ENCODE results near the gene CMC2. TPM values are rescaled to one million over a fixed set of nuclear protein-coding genes. Genes with fewer than 3 reads are reported as not detected.

The CMC2 gene
- total and polyA plus RNA-seq, 7 experiments from 2014 or later = 28.3 to 78.4 (median 45.8) TPM

GRCh38 chr16:80997964-80998620 lies 8.6 kb downstream of the CMC2 start:
- ChIA-PET POLR2A (interaction anchor here (0.8 to 1.2 kb wide), 4 partner anchors 9 to 80 kb away, joined by 3 to 6 read pairs (median 4); partner anchors contain the start of genes CENPN and CMC2), CTCF (interaction anchor here (0.6 kb wide), 2 partner anchors 22 to 76 kb away, joined by 3 to 5 read pairs; no protein-coding TSS in a partner anchor)
- Mint-ChIP-seq H3K36me3 (peaks cover 0 to 38% (median 11%) of the 10 kb centered on the region in 5 donors), H3K27ac (peak overlapping the region in 7 of 9 donors; percentile 4 to 96 (median 92)), H3K4me1 (peaks cover 24 to 83% (median 68%) of the 10 kb centered on the region in 7 donors), H3K27me3 (no peaks in the 10 kb centered on the region), H3K4me3 (peak overlapping the region in 9 of 10 donors; percentile 38 to 96 (median 79)), H3K9me3 (no peaks in the 10 kb centered on the region)
- Histone ChIP-seq H3K9me3 (ENCODE audit: control insufficient read depth in 2 of 3, low read length in 3 of 3) (no peaks in the 10 kb centered on the region), H3K4me3 (ENCODE audit: low read length) (no peak overlapping the region), H3K27ac (ENCODE audit: low read depth, low read length) (peak overlapping the region; percentile 71), H3K27me3 (ENCODE audit: control insufficient read depth in 2 of 2, insufficient read depth in 2 of 2, low read length in 2 of 2) (no peaks in the 10 kb centered on the region), H3K4me1 (ENCODE audit: control insufficient read depth in 2 of 2, insufficient read depth in 2 of 2, low read length in 2 of 2) (peaks cover 4% of the 10 kb centered on the region in 2 donors), H3K36me3 (ENCODE audit: control insufficient read depth in 2 of 3, insufficient read depth in 3 of 3, low read length in 3 of 3) (no peaks in the 10 kb centered on the region)
- no peak for DNase-seq
- ATAC-seq = no peak
- intact Hi-C loops (cut with micrococcal nuclease) = loop anchor here (1.0 to 10.0 kb wide), 3 partner anchors 9 to 1657 kb away; partner anchors contain the start of genes CENPN (in 2 of the 2) and C16orf46 (in 1 of the 2)

DNA sequence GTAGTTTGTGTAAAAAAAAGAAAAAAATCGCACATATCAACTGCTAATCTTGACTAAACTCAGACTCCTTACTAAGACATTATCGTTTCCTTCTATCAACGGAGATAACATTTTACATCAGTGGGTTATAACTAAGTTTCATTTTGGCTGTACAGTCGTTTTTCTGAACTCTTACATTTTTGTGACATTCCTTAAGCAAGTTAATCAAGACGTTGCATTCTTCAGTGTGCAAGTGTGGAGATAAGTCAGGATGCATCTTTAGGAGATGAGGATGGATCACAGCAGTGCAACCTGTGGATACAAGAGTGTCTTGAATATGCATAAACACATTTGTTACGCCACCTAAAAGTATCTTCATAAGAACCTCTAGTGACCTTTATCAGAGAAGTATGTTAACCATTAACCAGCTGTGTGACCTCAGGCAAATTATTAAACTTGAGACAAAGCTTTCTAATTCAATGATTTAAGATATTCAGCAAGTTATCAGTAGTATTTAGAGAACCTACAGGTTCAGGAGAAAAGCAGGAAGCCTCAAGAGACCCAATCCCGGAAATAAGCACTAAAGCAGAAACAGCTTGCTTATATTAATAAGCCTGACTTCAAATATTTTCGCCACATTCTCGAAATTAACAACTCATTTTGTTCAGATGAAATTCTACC lies 9.4 kb downstream of the CMC2 start:
- Mint-ChIP-seq H3K36me3 (peaks cover 0 to 36% (median 16%) of the 10 kb centered on the region in 5 donors), H3K4me3 (peak overlapping the region; percentile 79 to 97 (median 94)), H3K9me3 (no peaks in the 10 kb centered on the region), H3K27ac (peak overlapping the region; percentile 92 to 96 (median 95)), H3K27me3 (no peaks in the 10 kb centered on the region), H3K4me1 (peaks cover 24 to 79% (median 67%) of the 10 kb centered on the region in 7 donors)
- CTCF ChIA-PET = interaction anchor here (0.6 kb wide), 2 partner anchors 23 to 77 kb away, joined by 3 to 5 read pairs; no protein-coding TSS in a partner anchor
- intact Hi-C loops (cut with micrococcal nuclease) = loop anchor here (1.0 to 10.0 kb wide), 3 partner anchors 10 to 1658 kb away; partner anchors contain the start of genes CENPN (in 2 of the 2) and C16orf46 (in 1 of the 2)
- Histone ChIP-seq H3K27me3 (ENCODE audit: control insufficient read depth in 2 of 2, insufficient read depth in 2 of 2, low read length in 2 of 2) (no peaks in the 10 kb centered on the region), H3K4me1 (ENCODE audit: control insufficient read depth in 2 of 2, insufficient read depth in 2 of 2, low read length in 2 of 2) (peaks cover 4% of the 10 kb centered on the region in 2 donors), H3K4me3 (ENCODE audit: low read length) (peak overlapping the region; percentile 58), H3K27ac (ENCODE audit: low read depth, low read length) (peak overlapping the region; percentile 71), H3K36me3 (ENCODE audit: control insufficient read depth in 2 of 3, insufficient read depth in 3 of 3, low read length in 3 of 3) (no peaks in the 10 kb centered on the region), H3K9me3 (ENCODE audit: control insufficient read depth in 2 of 3, low read length in 3 of 3) (no peaks in the 10 kb centered on the region)
- DNase-seq (peak in 4 of 9 donors; percentile 21 to 33 (median 27)), ATAC-seq (peak; percentile 49)
- POLR2A ChIA-PET = interaction anchor here (0.7 to 1.2 kb wide), 5 partner anchors 8 to 81 kb away, joined by 3 to 6 read pairs (median 3); partner anchors contain the start of genes CENPN and CMC2

- DNase-seq = peak in 1 of 9 donors; percentile 19
- Mint-ChIP-seq H3K4me1 (peaks cover 24 to 77% (median 62%) of the 10 kb centered on the region in 7 donors), H3K27me3 (no peaks in the 10 kb centered on the region), H3K27ac (peak overlapping the region; percentile 92 to 96 (median 95)), H3K36me3 (peaks cover 0 to 34% (median 17%) of the 10 kb centered on the region in 5 donors), H3K9me3 (no peaks in the 10 kb centered on the region), H3K4me3 (peak overlapping the region; percentile 79 to 97 (median 94))
- H3K36me3 ChIP-seq (ENCODE audit: control insufficient read depth in 2 of 3, insufficient read depth in 3 of 3, low read length in 3 of 3) = no peaks in the 10 kb centered on the region
- ChIA-PET CTCF (no interaction called here), POLR2A (interaction anchor here (0.7 kb wide), 1 partner anchor 22 kb away, joined by 3 read pairs; no protein-coding TSS in a partner anchor)
- ATAC-seq = peak; percentile 40
- H3K4me1 ChIP-seq (ENCODE audit: control insufficient read depth in 2 of 2, insufficient read depth in 2 of 2, low read length in 2 of 2) = peaks cover 4% of the 10 kb centered on the region in 2 donors
- peak overlapping the region; percentile 71 for H3K27ac ChIP-seq (ENCODE audit: low read depth, low read length)
- peak overlapping the region; percentile 58 for H3K4me3 ChIP-seq (ENCODE audit: low read length)
- no peaks in the 10 kb centered on the region for H3K27me3 ChIP-seq (ENCODE audit: control insufficient read depth in 2 of 2, insufficient read depth in 2 of 2, low read length in 2 of 2)
- H3K9me3 ChIP-seq (ENCODE audit: control insufficient read depth in 2 of 3, low read length in 3 of 3) = no peaks in the 10 kb centered on the region
- intact Hi-C loops (cut with micrococcal nuclease) = loop anchor here (1.0 to 10.0 kb wide), 3 partner anchors 11 to 1658 kb away; partner anchors contain the start of genes CENPN (in 2 of the 2) and C16orf46 (in 1 of the 2)
Observed at GRCh38 chr16:80996688-80997138, 10.0 kb downstream of the CMC2 start.

- no peaks in the 10 kb centered on the region for H3K36me3 ChIP-seq (ENCODE audit: control insufficient read depth in 2 of 3, insufficient read depth in 3 of 3, low read length in 3 of 3)
- H3K27me3 ChIP-seq (ENCODE audit: control insufficient read depth in 2 of 2, insufficient read depth in 2 of 2, low read length in 2 of 2) = no peaks in the 10 kb centered on the region
- DNase-seq (no peak), ATAC-seq (no peak)
- Mint-ChIP-seq H3K4me3 (peak overlapping the region in 2 of 10 donors; percentile 11 to 43), H3K27ac (peak overlapping the region in 4 of 9 donors; percentile 22 to 45 (median 32)), H3K36me3 (peaks cover 0 to 39% (median 25%) of the 10 kb centered on the region in 5 donors), H3K9me3 (no peaks in the 10 kb centered on the region), H3K27me3 (no peaks in the 10 kb centered on the region), H3K4me1 (peaks cover 21 to 71% (median 56%) of the 10 kb centered on the region in 7 donors)
- ChIA-PET POLR2A (interaction anchor here (1.0 kb wide), 1 partner anchor 12 kb away, joined by 3 read pairs; the partner anchor contains the start of gene CMC2), CTCF (interaction anchor here (0.8 kb wide), 1 partner anchor 10 kb away, joined by 3 read pairs; no protein-coding TSS in a partner anchor)
- intact Hi-C loops (cut with micrococcal nuclease) = loop anchor here in 1 of 2 donors (10.0 kb wide), 1 partner anchor 1660 kb away; no protein-coding TSS in a partner anchor
- H3K27ac ChIP-seq (ENCODE audit: low read depth, low read length) = no peak overlapping the region
- H3K4me1 ChIP-seq (ENCODE audit: control insufficient read depth in 2 of 2, insufficient read depth in 2 of 2, low read length in 2 of 2) = peaks cover 4% of the 10 kb centered on the region in 2 donors
- H3K9me3 ChIP-seq (ENCODE audit: control insufficient read depth in 2 of 3, low read length in 3 of 3) = no peaks in the 10 kb centered on the region
- no peak overlapping the region for H3K4me3 ChIP-seq (ENCODE audit: low read length)
Observed at GRCh38 chr16:80994451-80994850, 12.2 kb downstream of the CMC2 start.

GRCh38 chr16:80993834-80994233 lies 12.9 kb downstream of the CMC2 start:
- ChIA-PET CTCF (interaction anchor here (0.8 kb wide), 1 partner anchor 11 kb away, joined by 3 read pairs; no protein-coding TSS in a partner anchor), POLR2A (interaction anchor here (0.7 to 1.0 kb wide), 2 partner anchors 11 to 12 kb away, joined by 3 read pairs; partner anchors contain the start of gene CMC2)
- DNase-seq (no peak), ATAC-seq (no peak)
- H3K4me1 ChIP-seq (ENCODE audit: control insufficient read depth in 2 of 2, insufficient read depth in 2 of 2, low read length in 2 of 2) = peaks cover 4% of the 10 kb centered on the region in 2 donors
- H3K9me3 ChIP-seq (ENCODE audit: control insufficient read depth in 2 of 3, low read length in 3 of 3) = no peaks in the 10 kb centered on the region
- intact Hi-C loops (cut with micrococcal nuclease) = loop anchor here in 1 of 2 donors (10.0 kb wide), 1 partner anchor 1661 kb away; no protein-coding TSS in a partner anchor
- no peaks in the 10 kb centered on the region for H3K9me3 Mint-ChIP-seq
- H3K4me3 Mint-ChIP-seq = peak overlapping the region in 2 of 10 donors; percentile 11 to 43
- no peaks in the 10 kb centered on the region for H3K27me3 ChIP-seq (ENCODE audit: control insufficient read depth in 2 of 2, insufficient read depth in 2 of 2, low read length in 2 of 2)
- peak overlapping the region in 3 of 9 donors; percentile 24 to 41 (median 40) for H3K27ac Mint-ChIP-seq
- H3K36me3 ChIP-seq (ENCODE audit: control insufficient read depth in 2 of 3, insufficient read depth in 3 of 3, low read length in 3 of 3) = no peaks in the 10 kb centered on the region
- no peak overlapping the region for H3K4me3 ChIP-seq (ENCODE audit: low read length)
- no peak overlapping the region for H3K27ac ChIP-seq (ENCODE audit: low read depth, low read length)
- no peaks in the 10 kb centered on the region for H3K27me3 Mint-ChIP-seq
- H3K36me3 Mint-ChIP-seq = peaks cover 0 to 45% (median 23%) of the 10 kb centered on the region in 5 donors
- H3K4me1 Mint-ChIP-seq = peaks cover 15 to 71% (median 53%) of the 10 kb centered on the region in 7 donors
